ENCODE data around the gene INPP4B.

INPP4B gene

GRCh38 chr4:142367418-142368180 lies 478.5 kb downstream of the INPP4B start:
- DNase-seq, result no peak

DNA sequence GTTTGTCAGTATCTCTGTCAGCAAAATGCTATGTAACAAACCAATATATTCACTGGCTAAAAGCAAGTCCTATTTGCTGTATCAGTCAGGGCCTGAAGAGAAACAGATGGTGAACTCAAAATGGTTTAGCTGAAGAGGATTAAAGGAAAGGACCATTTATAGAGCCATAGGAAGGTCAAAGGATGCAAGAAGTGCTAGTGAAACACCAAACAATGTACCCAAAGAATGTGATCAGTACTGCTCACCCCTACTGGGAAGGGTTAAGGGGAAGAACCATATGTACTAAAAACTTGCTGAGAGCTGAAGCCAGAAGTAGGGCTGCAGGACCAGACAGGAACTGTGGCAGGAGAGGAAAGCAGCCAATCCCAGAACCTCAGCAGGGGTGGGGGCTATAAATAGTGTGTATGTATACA lies 479.3 kb downstream of the INPP4B start:
- no peak for DNase-seq

- no peak for DNase-seq
Observed at GRCh38 chr4:142365391-142365790, 480.7 kb downstream of the INPP4B start.

GRCh38 chr4:142363686-142364085 lies 482.4 kb downstream of the INPP4B start:
- no peak for DNase-seq

- DNase-seq, result no peak
Observed at GRCh38 chr4:142361981-142362380, 484.1 kb downstream of the INPP4B start.

DNA sequence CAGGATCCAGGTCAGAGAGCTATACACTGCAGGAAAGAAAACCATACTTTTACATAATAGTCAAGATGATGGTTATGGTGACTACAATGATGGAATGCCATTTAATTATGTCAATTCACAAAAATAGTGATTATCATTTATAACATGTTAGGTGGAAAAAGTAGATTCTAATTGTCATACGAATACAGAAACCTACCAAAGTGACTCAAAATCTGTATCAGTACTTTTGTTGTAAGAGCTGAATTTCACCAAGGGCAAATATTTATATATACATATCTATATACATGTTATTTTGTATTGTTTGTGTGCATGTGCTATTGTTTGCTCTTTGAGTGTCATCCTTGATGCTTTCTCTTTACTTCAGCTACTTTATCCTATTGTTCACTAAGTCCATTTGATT lies 485.4 kb downstream of the INPP4B start:
- DNase-seq, result no peak

GRCh38 chr4:142358656-142359055 lies 487.4 kb downstream of the INPP4B start:
- no peak for DNase-seq

DNA sequence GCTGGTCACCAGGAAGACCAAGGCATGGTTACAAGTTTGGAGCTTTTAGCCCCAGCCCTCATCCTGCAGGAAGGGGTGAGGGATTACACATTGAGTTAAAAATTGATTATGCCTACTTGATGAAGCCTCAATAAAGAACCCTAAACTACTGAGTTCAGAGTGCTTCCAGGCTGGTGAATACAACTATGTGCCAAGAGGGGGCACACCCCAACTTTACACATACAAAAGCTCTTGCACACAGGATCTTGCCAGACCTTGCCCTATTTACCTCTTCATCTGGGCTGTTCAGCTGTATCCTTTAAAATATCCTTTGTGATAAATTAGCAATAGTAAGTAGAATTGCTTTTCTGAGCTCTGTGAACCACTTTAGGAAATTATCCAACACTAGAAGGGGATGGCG lies 489.3 kb downstream of the INPP4B start:
- no peak for DNase-seq

- DNase-seq, result no peak
Observed at GRCh38 chr4:142356118-142356759, 489.9 kb downstream of the INPP4B start.

DNA sequence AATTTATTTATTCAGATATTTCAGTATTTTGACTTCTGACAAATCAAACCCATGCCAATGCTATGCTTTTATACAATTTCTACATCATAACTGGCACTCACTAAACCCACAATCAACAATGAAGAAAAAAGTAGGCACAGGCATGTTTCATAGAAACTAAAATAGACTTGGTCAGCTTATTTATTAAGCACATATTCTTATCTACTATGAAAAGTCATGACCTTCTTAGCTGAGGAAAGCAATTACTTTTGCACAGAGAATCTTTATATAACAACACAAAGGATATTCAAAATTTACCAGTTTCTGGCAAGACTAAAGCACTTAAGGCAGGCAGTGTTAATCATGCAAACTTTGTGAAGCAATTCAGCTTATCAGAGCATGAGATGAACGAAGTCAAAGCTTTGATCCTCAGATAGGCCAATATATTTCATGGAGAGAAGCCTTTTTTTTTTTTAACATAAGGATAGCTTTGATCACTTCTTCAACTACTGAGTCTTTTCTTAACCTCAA lies 490.6 kb downstream of the INPP4B start:
- DNase-seq, result no peak

GRCh38 chr4:142354794-142355420 lies 491.2 kb downstream of the INPP4B start:
- no peak for DNase-seq

DNA sequence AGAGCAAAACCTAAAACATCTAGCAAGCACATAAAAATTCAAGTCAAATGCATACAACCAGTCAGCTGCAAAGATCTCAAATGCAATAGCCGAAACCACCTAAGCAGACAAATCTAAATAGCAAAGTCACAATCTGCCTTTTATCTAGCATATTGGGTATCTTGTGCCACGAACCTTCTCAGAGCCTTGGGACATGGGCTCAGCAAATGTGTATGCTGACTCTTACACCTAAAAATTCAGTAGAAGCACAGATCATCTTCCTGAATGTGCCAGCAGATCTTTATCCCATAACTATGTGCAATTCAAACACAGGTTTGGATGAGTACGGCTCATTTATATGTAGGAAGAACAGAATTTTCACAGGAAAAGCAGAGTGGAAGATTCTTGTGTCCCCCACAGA lies 492.1 kb downstream of the INPP4B start:
- DNase-seq, result no peak

DNA sequence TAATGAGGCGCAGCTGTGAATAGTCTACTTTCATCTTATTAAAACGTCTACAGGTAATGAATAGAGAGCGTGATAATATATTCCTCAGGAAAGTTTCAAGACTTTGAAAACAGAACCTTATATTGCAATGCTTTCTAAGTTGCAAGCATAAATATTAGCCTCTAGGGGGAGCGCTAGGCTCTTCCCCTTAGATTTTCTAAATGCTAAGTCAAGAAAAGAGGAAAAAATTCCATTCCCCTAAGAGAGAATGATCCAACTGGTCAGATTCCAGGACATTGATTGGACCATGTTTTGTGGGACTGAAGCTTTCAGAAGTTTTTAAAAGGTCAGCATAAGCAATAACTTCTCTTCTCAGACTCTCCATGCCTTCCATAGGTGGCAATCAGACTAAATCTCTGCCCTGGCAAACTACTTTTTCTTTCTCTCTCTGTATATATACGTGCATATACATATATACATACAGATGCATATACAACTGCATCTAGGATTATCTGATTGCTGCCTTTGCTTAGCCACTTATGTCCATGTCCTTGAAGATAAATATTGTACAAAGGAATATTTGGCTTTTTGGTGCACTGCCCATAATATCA lies 492.9 kb downstream of the INPP4B start:
- DNase-seq, result no peak

GRCh38 chr4:142352712-142353111 lies 493.4 kb downstream of the INPP4B start:
- no peak for DNase-seq

DNA sequence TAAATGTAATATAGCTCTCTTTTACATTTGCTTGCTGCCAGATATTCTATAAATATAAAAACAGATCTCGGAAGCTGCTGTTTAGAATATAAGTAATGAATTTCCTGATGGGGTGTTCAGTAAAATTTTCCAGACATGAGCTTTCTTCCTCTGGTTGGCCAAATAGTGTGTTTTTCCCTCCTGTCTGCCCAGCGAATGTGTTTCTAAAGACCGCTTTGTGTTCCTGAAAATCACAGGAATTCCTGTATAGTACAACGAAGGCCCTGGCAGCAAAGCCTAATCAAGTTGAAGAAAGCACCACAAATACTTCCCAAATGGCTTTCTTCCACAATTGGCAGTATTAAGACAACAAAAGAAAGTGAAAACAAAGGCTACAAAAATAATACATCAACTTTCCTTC lies 494.1 kb downstream of the INPP4B start:
- no peak for DNase-seq

GRCh38 chr4:142350871-142351270 lies 495.2 kb downstream of the INPP4B start:
- DNase-seq, result no peak

GRCh38 chr4:142348613-142349021 lies 497.5 kb downstream of the INPP4B start:
- DNase-seq, result no peak

- DNase-seq, result no peak
Observed at GRCh38 chr4:142347241-142347640, 498.9 kb downstream of the INPP4B start.

GRCh38 chr4:142345924-142346323 lies 500.2 kb downstream of the INPP4B start:
- no peak for DNase-seq

DNA sequence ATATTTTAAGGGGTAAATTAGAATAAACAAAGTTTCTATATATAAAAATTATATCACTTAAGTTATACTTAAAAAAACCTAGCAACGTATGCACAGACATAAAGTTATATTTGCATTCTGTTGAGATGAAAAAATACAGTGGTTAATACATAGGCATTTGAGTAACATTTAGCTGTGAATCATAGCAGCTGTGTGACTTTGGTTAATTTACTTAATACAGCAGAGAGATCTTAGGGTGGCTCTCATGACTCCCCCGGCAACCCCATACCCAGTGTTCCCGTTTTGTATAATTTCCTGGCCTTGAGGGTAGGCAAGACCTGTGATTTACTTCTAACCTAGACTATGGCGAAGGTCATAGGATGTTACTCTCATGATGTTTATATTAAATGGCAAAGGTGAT lies 504.8 kb downstream of the INPP4B start:
- no peak for DNase-seq

DNA sequence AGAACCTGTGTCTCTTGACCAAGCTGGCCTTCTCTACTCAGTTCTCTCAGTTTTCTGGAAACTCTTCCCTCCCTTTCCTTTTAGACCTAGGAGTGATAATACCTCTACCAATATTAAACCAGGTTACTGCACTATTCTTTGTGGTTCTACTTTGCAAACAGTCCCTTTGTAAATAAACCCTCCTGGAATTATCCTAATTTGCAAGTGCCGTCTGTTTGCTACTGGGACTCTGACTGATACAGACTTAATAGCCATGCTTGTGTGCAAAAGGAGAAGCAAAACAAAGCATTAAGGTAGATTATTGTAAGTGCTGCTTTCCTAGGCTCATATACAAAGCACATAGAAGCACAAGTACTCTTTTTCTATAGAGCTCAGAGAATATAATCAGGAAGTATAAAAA lies 507.0 kb downstream of the INPP4B start:
- no peak for DNase-seq

DNA sequence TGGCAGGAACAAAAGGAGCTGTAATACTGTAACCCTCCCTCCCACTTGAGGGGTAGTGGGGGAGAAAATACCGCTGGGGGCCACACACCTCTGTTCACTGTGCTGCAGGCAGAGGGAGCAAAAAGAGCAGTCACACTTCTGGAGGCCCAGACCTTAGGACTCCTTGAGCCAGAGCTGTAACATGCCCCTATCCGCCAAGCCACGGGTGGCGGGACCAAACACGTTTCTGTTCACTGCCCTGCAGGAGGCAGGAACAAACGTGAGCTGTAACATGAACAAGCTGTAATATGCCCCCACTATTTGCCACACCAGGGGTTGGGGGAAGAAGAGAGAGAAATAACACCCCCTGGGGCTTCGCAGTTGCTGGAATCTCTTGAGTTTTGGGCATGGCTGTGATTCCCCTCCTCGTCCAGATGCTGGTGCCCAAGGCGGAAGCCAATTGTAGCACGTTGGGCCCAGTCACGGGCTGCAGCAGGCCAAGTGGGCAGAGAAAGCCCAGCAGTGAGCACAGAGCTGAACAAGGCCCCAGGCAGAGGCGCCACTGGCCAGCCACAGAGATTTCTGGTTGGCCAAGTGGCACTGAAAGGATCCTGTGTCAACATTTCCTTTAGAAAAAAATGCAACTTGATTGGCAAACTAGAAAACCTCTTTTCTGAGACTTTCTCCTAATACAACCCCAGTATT lies 509.7 kb downstream of the INPP4B start:
- no peak for DNase-seq

DNA sequence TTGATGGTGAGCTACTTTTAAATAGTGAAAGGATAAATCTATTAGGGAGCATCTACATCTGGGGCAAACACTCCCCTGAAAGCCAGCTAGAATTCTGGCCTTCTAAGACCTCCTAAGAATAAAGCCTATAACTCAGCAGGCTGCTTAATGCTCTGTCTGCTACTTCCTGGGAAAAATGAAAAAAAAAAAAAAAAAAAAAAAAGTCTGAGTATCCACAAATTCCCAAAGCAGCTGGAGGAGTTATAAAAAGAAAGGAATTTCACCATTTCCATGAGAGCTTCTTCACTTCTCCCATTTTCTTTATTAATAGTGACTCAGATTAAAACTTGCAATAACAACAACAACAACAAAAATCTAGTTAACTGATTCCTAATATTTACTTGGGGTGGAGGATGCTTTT lies 511.2 kb downstream of the INPP4B start:
- no peak for DNase-seq
